HG03066 (cell line): ENCODE data around the gene CADPS.

Source experiments
- ATAC-seq: cut with Tn5 transposase; IDR thresholded peaks from one replicate; pipeline ENCODE4 v1.9.1; 2021; ENCODE audit warnings: low read depth; ENCODE audit not compliant: unreplicated experiment

The CADPS gene

GRCh38 chr3:62532796-62533195 lies 342.4 kb downstream of the CADPS start:
- ATAC-seq: no peak

GRCh38 chr3:62531981-62532380 lies 343.2 kb downstream of the CADPS start:
- no peak for ATAC-seq

GRCh38 chr3:62531493-62531892 lies 343.7 kb downstream of the CADPS start:
- no peak for ATAC-seq

- no peak for ATAC-seq
These were observed 346.0 kb downstream of the CADPS start for GRCh38 chr3:62529230-62529629.

- no peak for ATAC-seq
These were observed 347.7 kb downstream of the CADPS start for GRCh38 chr3:62527474-62527873.

GRCh38 chr3:62525281-62525680 lies 349.9 kb downstream of the CADPS start:
- no peak for ATAC-seq

- no peak for ATAC-seq
These were observed 351.5 kb downstream of the CADPS start for GRCh38 chr3:62523672-62524071.

- ATAC-seq: no peak
These were observed 353.6 kb downstream of the CADPS start for GRCh38 chr3:62521464-62522105.

- ATAC-seq: no peak
These were observed 371.7 kb downstream of the CADPS start for GRCh38 chr3:62503516-62503915.

GRCh38 chr3:62502315-62503300 lies 372.6 kb downstream of the CADPS start:
- no peak for ATAC-seq

- ATAC-seq: no peak
These were observed 373.9 kb downstream of the CADPS start for GRCh38 chr3:62501289-62501668.

- no peak for ATAC-seq
These were observed 374.5 kb downstream of the CADPS start for GRCh38 chr3:62500556-62501288.

GRCh38 chr3:62497156-62497555 lies 378.1 kb downstream of the CADPS start:
- ATAC-seq: no peak

- ATAC-seq: no peak
These were observed 378.7 kb downstream of the CADPS start for GRCh38 chr3:62496503-62496902.

GRCh38 chr3:62493109-62493801 lies 382.0 kb downstream of the CADPS start:
- ATAC-seq: no peak

GRCh38 chr3:62482961-62483360 lies 392.3 kb downstream of the CADPS start:
- no peak for ATAC-seq

- no peak for ATAC-seq
These were observed 393.3 kb downstream of the CADPS start for GRCh38 chr3:62481962-62482361.

- ATAC-seq: no peak
These were observed 395.2 kb downstream of the CADPS start for GRCh38 chr3:62480056-62480455.

GRCh38 chr3:62479326-62479725 lies 395.9 kb downstream of the CADPS start:
- ATAC-seq: no peak

- no peak for ATAC-seq
These were observed 399.9 kb downstream of the CADPS start for GRCh38 chr3:62475306-62475705.
